B cell (primary cell): Measurements from ENCODE around the gene PLS1.

Source experiments
- EZH2 ChIP-seq: IDR thresholded peaks from 2 replicates; pipeline ENCODE4 v1.6.1; 2012; ENCODE audit warnings: borderline replicate concordance, low read depth, mild to moderate bottlenecking, moderate library complexity, low read length; ENCODE audit not compliant: insufficient read depth, poor library complexity, severe bottlenecking
- TF ChIP-seq, protein P1 (sequence below): fragments of 200-600 bp; IDR thresholded peaks from one replicate; pipeline ENCODE4 v1.8.0; 2022; ENCODE audit warnings: antibody characterized with exemption, mild to moderate bottlenecking

DNA sequence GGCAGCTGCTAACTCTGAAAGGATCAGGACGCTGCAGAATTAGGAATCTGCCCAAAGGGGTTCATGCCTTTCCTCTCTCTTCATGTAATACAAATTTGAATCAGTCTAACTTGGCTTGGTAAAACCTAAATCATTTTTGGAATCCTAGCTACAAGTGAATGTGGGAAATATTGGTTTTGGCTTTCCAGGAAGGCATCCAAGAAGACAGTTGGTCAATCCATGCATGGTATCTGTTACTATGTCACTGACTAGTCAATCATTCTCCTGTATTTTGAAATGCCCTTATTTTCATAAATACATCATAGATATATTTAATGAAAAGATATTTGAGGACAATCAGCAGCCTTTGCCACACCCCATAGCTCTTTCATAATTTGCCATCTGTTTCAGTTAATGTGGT, 7.5 kb upstream of the PLS1 start:
- TF ChIP-seq, protein P1, sequence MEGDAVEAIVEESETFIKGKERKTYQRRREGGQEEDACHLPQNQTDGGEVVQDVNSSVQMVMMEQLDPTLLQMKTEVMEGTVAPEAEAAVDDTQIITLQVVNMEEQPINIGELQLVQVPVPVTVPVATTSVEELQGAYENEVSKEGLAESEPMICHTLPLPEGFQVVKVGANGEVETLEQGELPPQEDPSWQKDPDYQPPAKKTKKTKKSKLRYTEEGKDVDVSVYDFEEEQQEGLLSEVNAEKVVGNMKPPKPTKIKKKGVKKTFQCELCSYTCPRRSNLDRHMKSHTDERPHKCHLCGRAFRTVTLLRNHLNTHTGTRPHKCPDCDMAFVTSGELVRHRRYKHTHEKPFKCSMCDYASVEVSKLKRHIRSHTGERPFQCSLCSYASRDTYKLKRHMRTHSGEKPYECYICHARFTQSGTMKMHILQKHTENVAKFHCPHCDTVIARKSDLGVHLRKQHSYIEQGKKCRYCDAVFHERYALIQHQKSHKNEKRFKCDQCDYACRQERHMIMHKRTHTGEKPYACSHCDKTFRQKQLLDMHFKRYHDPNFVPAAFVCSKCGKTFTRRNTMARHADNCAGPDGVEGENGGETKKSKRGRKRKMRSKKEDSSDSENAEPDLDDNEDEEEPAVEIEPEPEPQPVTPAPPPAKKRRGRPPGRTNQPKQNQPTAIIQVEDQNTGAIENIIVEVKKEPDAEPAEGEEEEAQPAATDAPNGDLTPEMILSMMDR = no peak
- no peak for TF ChIP-seq EZH2
